IMR-90 (cell line): ENCODE data around the gene CLDN7. TPM values are rescaled to one million over a fixed set of nuclear protein-coding genes. Genes with fewer than 3 reads are reported as not detected.

Experiments
- ATAC-seq: fragments of 200-7000 bp; cut with Tn5 transposase; 2 replicates; pipeline ENCODE4 v1.9.1; 2020; ENCODE audit warnings: low read depth, mild to moderate bottlenecking, moderate library complexity
- BruUV-seq: library from RNA; stranded (reverse); fragments of 400-500 nt; replicated peaks from 2 replicates; lab custom pipeline; 2021; lab: Mats Ljungman, UMichigan
- CTCF ChIA-PET: fragments of 300-600 bp; formaldehyde crosslinking; extraction: SDS; loops from one replicate; lab custom pipeline; 2021; ENCODE audit warnings: antibody characterized with exemption; lab: Yijun Ruan, JAX
- POLR2A ChIA-PET: fragments of 300-600 bp; sonication (Branson Sonifier 250); formaldehyde crosslinking; loops from one replicate; lab custom pipeline; 2022; ENCODE audit warnings: antibody characterized with exemption; ENCODE audit not compliant: unreplicated experiment; lab: Charles Lee
- DNase-seq: peaks from one replicate; pipeline ENCODE4 v3.0.0; 2013
- H2AFZ ChIP-seq: replicated peaks from 2 replicates; pipeline ENCODE3; 2013; ENCODE audit warnings: low read length, mild to moderate bottlenecking; ENCODE audit not compliant: poor library complexity
- H2AK5ac ChIP-seq: 2 replicates; pipeline ENCODE4 v1.6.1; 2013; ENCODE audit warnings: low read depth, low read length, inconsistent platforms
- H2AK9ac ChIP-seq: replicated peaks from 2 replicates; pipeline ENCODE3; 2013; ENCODE audit warnings: mild to moderate bottlenecking, low read depth, low read length, moderate library complexity; ENCODE audit not compliant: poor library complexity
- H2BK120ac ChIP-seq: 2 replicates; pipeline ENCODE4 v1.6.1; 2013; ENCODE audit warnings: low read depth, low read length, inconsistent platforms
- H2BK15ac ChIP-seq: 3 replicates; pipeline ENCODE4 v1.6.1; 2013; ENCODE audit warnings: low read depth, low read length, inconsistent platforms
- H2BK20ac ChIP-seq: 2 replicates; pipeline ENCODE4 v1.6.1; 2013; ENCODE audit warnings: low read depth, mild to moderate bottlenecking, inconsistent platforms, low read length, moderate library complexity
- H2BK5ac ChIP-seq: 2 replicates; pipeline ENCODE4 v1.6.1; 2013; ENCODE audit warnings: mild to moderate bottlenecking, low read depth, low read length, inconsistent platforms; ENCODE audit not compliant: poor library complexity, severe bottlenecking
- H3K14ac ChIP-seq: replicated peaks from 2 replicates; pipeline ENCODE4 v1.6.1; 2013; ENCODE audit warnings: low read depth, low read length, inconsistent platforms
- H3K18ac ChIP-seq: 2 replicates; pipeline ENCODE4 v1.6.1; 2013; ENCODE audit warnings: low read depth, low read length, control low read depth
- H3K23ac ChIP-seq: 2 replicates; pipeline ENCODE4 v1.6.1; 2013; ENCODE audit warnings: low read depth, low read length, inconsistent platforms
- H3K27ac ChIP-seq: 2 replicates; pipeline ENCODE4 v1.5.1; 2013; ENCODE audit warnings: mild to moderate bottlenecking, control low read depth, low read length; ENCODE audit not compliant: insufficient read depth
- H3K27me3 ChIP-seq: 2 replicates; pipeline ENCODE4 v1.6.1; 2013; ENCODE audit warnings: low read length; ENCODE audit not compliant: control insufficient read depth, insufficient read depth
- H3K36me3 ChIP-seq: 2 replicates; pipeline ENCODE4 v1.6.1; 2013; ENCODE audit warnings: low read length, mixed read lengths; ENCODE audit not compliant: control insufficient read depth, insufficient read depth
- H3K4ac ChIP-seq: 2 replicates; pipeline ENCODE4 v1.6.1; 2013; ENCODE audit warnings: low read depth, low read length, inconsistent platforms
- H3K4me1 ChIP-seq: 2 replicates; pipeline ENCODE4 v1.6.1; 2013; ENCODE audit warnings: low read length, mixed read lengths; ENCODE audit not compliant: control insufficient read depth, insufficient read depth
- H3K4me2 ChIP-seq: 2 replicates; pipeline ENCODE4 v1.6.1; 2013; ENCODE audit warnings: low read depth, mild to moderate bottlenecking, control low read depth, low read length, moderate library complexity
- H3K4me3 ChIP-seq: 2 replicates; pipeline ENCODE4 v1.5.1; 2013; ENCODE audit warnings: low read depth, mild to moderate bottlenecking, control low read depth, low read length, moderate library complexity; ENCODE audit not compliant: insufficient read depth
- H3K56ac ChIP-seq: 2 replicates; pipeline ENCODE4 v1.6.1; 2013; ENCODE audit warnings: low read length, inconsistent platforms; ENCODE audit not compliant: insufficient read depth; ENCODE audit errors: extremely low read depth
- H3K79me1 ChIP-seq, 2 experiments: 2 replicates each; pipeline ENCODE4 v1.6.1; 2013; ENCODE audit warnings: low read length in 2 of 2, inconsistent platforms in 1 of 2, low read depth in 1 of 2
- H3K9ac ChIP-seq: 2 replicates; pipeline ENCODE4 v1.6.1; 2013; ENCODE audit warnings: low read depth, low read length, control low read depth
- H3K9me1 ChIP-seq: 2 replicates; pipeline ENCODE4 v1.6.1; 2013; ENCODE audit warnings: low read length, inconsistent platforms; ENCODE audit not compliant: insufficient read depth
- H3K9me3 ChIP-seq: 2 replicates; pipeline ENCODE4 v1.6.1; 2013; ENCODE audit warnings: low read length; ENCODE audit not compliant: control insufficient read depth, insufficient read depth
- H4K20me1 ChIP-seq: 2 replicates; pipeline ENCODE4 v1.6.1; 2013; ENCODE audit warnings: low read length, inconsistent platforms; ENCODE audit not compliant: insufficient read depth
- H4K5ac ChIP-seq: 2 replicates; pipeline ENCODE4 v1.6.1; 2013; ENCODE audit warnings: mild to moderate bottlenecking, low read depth, low read length, control low read depth
- H4K8ac ChIP-seq, 2 experiments: 2 replicates each; pipeline ENCODE4 v1.6.1; 2013; ENCODE audit warnings: low read depth in 2 of 2, low read length in 2 of 2, control low read depth in 1 of 2, inconsistent platforms in 1 of 2
- H4K91ac ChIP-seq: 2 replicates; pipeline ENCODE4 v1.6.1; 2013; ENCODE audit warnings: low read depth, low read length, inconsistent platforms; ENCODE audit not compliant: insufficient read depth
- BHLHE40 ChIP-seq: fragments of 150-350 bp; IDR thresholded peaks from 2 replicates; pipeline ENCODE4 v1.6.1; 2016; ENCODE audit warnings: mild to moderate bottlenecking, low read depth, low read length
- CEBPB ChIP-seq: IDR thresholded peaks from 2 replicates; pipeline ENCODE4 v1.6.1; 2012; ENCODE audit warnings: low read depth, low read length, improper control_type of control experiment
- MAFK ChIP-seq: IDR thresholded peaks from 2 replicates; pipeline ENCODE4 v1.6.1; 2012; ENCODE audit warnings: low read depth, low read length, improper control_type of control experiment
- MXI1 ChIP-seq: IDR thresholded peaks from 2 replicates; pipeline ENCODE4 v1.6.1; 2012; ENCODE audit warnings: low read depth, mild to moderate bottlenecking, low read length, moderate library complexity, borderline replicate concordance
- NFE2L2 ChIP-seq: fragments of 150-350 bp; IDR thresholded peaks from 2 replicates; pipeline ENCODE4 v1.6.1; 2016; ENCODE audit warnings: low read depth, mild to moderate bottlenecking, low read length
- POLR2A ChIP-seq: IDR thresholded peaks from 2 replicates; pipeline ENCODE4 v1.6.1; 2012; ENCODE audit warnings: mild to moderate bottlenecking, low read depth, low read length
- SMC3 ChIP-seq: fragments of 150-350 bp; IDR thresholded peaks from 2 replicates; pipeline ENCODE4 v1.6.1; 2016; ENCODE audit warnings: low read depth, mild to moderate bottlenecking, antibody characterized with exemption, low read length, moderate library complexity
- WGBS, 2 experiments: methylation state at CpG; one replicate each; pipeline versions ENCODE4 v1.1.5 to v1.1.7; 2013; ENCODE audit warnings: missing lambda C conversion rate in 2 of 2; ENCODE audit not compliant: insufficient read length in 1 of 2; ENCODE audit errors: extremely low coverage in 2 of 2; 5-methylcytosine and 5-hydroxymethylcytosine counted together
- dilution Hi-C: fragments of 300-500 bp; cut with HindIII; formaldehyde crosslinking; loops from one replicate; pipeline ENCODE4 v1.14.3; 2018; ENCODE audit warnings: low sequenced_read_pairs; ENCODE audit not compliant: unreplicated experiment
- in situ Hi-C: fragments of 300-500 bp; cut with MboI; formaldehyde crosslinking; loops from 3 replicates; pipeline ENCODE4 v1.14.3; 2019; ENCODE audit warnings: low sequenced_read_pairs, inconsistent platforms, mixed read lengths
- intact Hi-C: fragments of 100-400 bp; cut with micrococcal nuclease; formaldehyde crosslinking; loops from 2 replicates; pipeline ENCODE4 v1.10.0; 2022
- polyA plus RNA-seq, 3 experiments: library from polyadenylated mRNA; depleted of rRNA; stranded (reverse); fragments of >200 nt; gene quantifications; 2 replicates each; pipeline ENCODE4 v1.2.3, GENCODE V29; 2012; ENCODE audit warnings: low replicate concordance in 1 of 3
- total RNA-seq: library from RNA; depleted of rRNA; stranded (reverse); fragments of >200 nt; gene quantifications from 2 replicates; pipeline ENCODE4 v1.2.3, GENCODE V29; 2012
- TF ChIP-seq, protein P1 (sequence below): conservative IDR thresholded peaks from 2 replicates; pipeline ENCODE4 v1.5.1; 2012; ENCODE audit warnings: mild to moderate bottlenecking, low read depth, low read length, improper control_type of control experiment
- TF ChIP-seq, protein P2 (sequence below): fragments of 150-350 bp; IDR thresholded peaks from 2 replicates; pipeline ENCODE4 v1.6.1; 2016; ENCODE audit warnings: low read depth, mild to moderate bottlenecking, low read length, moderate library complexity, borderline replicate concordance

Gene CLDN7
- total and polyA plus RNA-seq, 2 of the 4 experiments (the other 2 are of a cell fraction) = 1.4 TPM

DNA sequence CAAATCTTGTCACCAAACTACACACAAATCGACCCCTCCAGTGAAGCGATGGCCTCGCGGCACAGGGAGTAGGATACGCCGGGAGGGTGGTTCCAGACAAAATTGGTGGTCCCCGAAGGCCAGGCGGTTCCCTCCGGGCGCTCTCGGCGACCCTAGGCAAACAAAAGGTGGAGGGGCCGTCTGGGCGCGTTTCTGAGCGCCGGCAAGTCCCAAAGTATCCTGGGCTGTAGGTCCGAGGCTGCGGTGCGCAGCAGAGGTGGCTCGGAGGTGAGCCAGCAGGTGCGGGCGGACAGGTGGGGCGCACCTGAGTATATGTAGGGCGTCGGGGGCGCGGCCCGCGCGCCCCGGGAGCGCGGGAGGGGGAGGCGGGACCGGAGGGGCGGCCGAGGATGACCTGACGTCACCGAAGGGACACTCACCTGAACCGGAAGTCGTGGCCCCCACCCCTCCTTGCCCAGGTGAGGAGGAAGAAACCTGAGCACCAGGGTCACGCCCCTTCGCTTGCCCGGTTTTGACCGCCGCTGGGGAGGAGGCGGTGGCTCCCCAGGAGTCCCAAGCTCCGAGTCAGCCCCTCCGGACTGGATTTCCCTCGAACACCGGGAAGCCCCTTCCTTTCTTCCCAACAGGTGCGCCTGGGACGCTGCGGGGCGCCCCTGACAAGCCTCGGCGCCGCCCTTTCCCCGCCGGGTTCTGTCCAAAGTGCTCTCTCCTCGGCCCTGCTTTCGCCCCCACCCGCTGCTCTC lies at the start of gene CLDN7 (continued):
- TF ChIP-seq, protein P1, sequence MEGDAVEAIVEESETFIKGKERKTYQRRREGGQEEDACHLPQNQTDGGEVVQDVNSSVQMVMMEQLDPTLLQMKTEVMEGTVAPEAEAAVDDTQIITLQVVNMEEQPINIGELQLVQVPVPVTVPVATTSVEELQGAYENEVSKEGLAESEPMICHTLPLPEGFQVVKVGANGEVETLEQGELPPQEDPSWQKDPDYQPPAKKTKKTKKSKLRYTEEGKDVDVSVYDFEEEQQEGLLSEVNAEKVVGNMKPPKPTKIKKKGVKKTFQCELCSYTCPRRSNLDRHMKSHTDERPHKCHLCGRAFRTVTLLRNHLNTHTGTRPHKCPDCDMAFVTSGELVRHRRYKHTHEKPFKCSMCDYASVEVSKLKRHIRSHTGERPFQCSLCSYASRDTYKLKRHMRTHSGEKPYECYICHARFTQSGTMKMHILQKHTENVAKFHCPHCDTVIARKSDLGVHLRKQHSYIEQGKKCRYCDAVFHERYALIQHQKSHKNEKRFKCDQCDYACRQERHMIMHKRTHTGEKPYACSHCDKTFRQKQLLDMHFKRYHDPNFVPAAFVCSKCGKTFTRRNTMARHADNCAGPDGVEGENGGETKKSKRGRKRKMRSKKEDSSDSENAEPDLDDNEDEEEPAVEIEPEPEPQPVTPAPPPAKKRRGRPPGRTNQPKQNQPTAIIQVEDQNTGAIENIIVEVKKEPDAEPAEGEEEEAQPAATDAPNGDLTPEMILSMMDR = no peak
- no peak for TF ChIP-seq CEBPB

DNA sequence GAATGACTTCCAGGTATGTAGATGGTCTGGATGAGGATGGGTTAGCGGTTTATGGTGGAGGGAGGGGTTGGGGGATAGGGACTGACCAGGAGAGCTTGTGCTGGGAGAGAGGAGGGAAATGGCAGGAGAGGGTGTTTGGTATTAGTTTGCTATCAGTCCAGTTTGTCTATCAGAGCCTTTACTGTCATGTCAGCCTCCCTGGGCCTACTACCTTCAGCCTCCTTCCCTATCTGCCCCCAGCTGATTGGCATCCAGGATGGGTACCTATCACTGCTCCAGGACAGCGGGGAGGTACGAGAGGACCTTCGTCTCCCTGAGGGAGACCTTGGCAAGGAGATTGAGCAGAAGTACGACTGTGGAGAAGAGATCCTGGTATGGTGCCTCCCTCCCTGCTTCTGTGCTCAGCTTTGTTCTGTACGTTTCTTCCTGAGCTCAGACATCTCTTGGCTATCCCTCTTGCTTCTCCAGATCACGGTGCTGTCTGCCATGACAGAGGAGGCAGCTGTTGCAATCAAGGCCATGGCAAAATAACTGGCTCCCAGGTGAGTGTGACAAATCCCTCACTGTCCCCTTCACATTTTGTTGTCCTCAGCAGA lies 48.9 kb upstream of the CLDN7 start:
- no peak overlapping the region for H3K4me3 ChIP-seq
- in situ Hi-C loops = no loop called here
- H3K27ac ChIP-seq = no peak overlapping the region
- ATAC-seq = no peak
- no TSS peak for BruUV-seq
- H2BK120ac ChIP-seq = no peak overlapping the region
- H4K20me1 ChIP-seq = peaks cover 65% of the 10 kb centered on the region
- H3K9me1 ChIP-seq = peaks cover 16% of the 10 kb centered on the region
- no peak overlapping the region for H2AK5ac ChIP-seq
- dilution Hi-C loops = no loop called here
- intact Hi-C loops = no loop called here
- peaks cover 39% of the 10 kb centered on the region for H3K36me3 ChIP-seq
- no peak overlapping the region for H4K91ac ChIP-seq
- H4K8ac ChIP-seq = no peak overlapping the region
- DNase-seq = no peak
- no peak overlapping the region for H3K23ac ChIP-seq
- H3K27me3 ChIP-seq = no peaks in the 10 kb centered on the region
- H3K4me1 ChIP-seq = peaks cover 7% of the 10 kb centered on the region
- WGBS, 2 experiments = 81% methylated on average over 5 of the region's 7 CpGs; no CpG with 5 or more reads in 1 of the 2 experiments
- no peak overlapping the region for H3K4me2 ChIP-seq
- H2AFZ ChIP-seq = no peak overlapping the region
- H4K5ac ChIP-seq = no peak overlapping the region
- H2AK9ac ChIP-seq = no peak overlapping the region
- no peak overlapping the region for H3K9ac ChIP-seq
- no peaks in the 10 kb centered on the region for H3K9me3 ChIP-seq
- no peak overlapping the region for H2BK5ac ChIP-seq
- ChIA-PET POLR2A (no interaction called here), CTCF (no interaction called here)
- no peak overlapping the region for H3K4ac ChIP-seq
- no peak overlapping the region for H2BK15ac ChIP-seq
- no peak overlapping the region for H3K14ac ChIP-seq
- H3K79me1 ChIP-seq = peaks cover 25 to 66% of the 10 kb centered on the region in 2 experiments
- no peak overlapping the region for H3K18ac ChIP-seq
- H2BK20ac ChIP-seq = no peak overlapping the region
- H3K56ac ChIP-seq = no peak overlapping the region
- TF ChIP-seq, protein P2, sequence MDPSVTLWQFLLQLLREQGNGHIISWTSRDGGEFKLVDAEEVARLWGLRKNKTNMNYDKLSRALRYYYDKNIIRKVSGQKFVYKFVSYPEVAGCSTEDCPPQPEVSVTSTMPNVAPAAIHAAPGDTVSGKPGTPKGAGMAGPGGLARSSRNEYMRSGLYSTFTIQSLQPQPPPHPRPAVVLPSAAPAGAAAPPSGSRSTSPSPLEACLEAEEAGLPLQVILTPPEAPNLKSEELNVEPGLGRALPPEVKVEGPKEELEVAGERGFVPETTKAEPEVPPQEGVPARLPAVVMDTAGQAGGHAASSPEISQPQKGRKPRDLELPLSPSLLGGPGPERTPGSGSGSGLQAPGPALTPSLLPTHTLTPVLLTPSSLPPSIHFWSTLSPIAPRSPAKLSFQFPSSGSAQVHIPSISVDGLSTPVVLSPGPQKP = no peak
- TF ChIP-seq BHLHE40 = no peak
- no peak for TF ChIP-seq SMC3
- no peak for TF ChIP-seq CEBPB
- TF ChIP-seq, protein P1 = no peak
- no peak for TF ChIP-seq NFE2L2
- no peak for TF ChIP-seq MAFK
- no peak for TF ChIP-seq MXI1
- TF ChIP-seq POLR2A = no peak
